Limb (tissue), 2 donors: ENCODE measurements around the gene MIA3.

Source experiments
- DNase-seq, 2 donors: peaks; one replicate each; pipeline ENCODE4 v3.0.0-alpha.2; 2016; ENCODE audit errors: extremely low spot score in 2 of 2

MIA3 gene

GRCh38 chr1:222618880-222619596 is 1.1 kb downstream of the MIA3 start:
- DNase-seq: peak in 1 of 2 donors; percentile 48

- DNase-seq: no peak
Measured at GRCh38 chr1:222620566-222620965, 2.7 kb downstream of the MIA3 start.

GRCh38 chr1:222622765-222623164 is 4.9 kb downstream of the MIA3 start:
- DNase-seq: no peak

GRCh38 chr1:222623458-222623857 is 5.6 kb downstream of the MIA3 start:
- DNase-seq: no peak

GRCh38 chr1:222624214-222624613 is 6.3 kb downstream of the MIA3 start:
- no peak for DNase-seq

GRCh38 chr1:222627232-222627631 is 9.3 kb downstream of the MIA3 start:
- DNase-seq: no peak

- no peak for DNase-seq
Measured at GRCh38 chr1:222629921-222630535, 12.1 kb downstream of the MIA3 start.

- no peak for DNase-seq
Measured at GRCh38 chr1:222631611-222632208, 13.8 kb downstream of the MIA3 start.

- no peak for DNase-seq
Measured at GRCh38 chr1:222632749-222633148, 14.9 kb downstream of the MIA3 start.

GRCh38 chr1:222634180-222635013 is 16.5 kb downstream of the MIA3 start:
- peak; percentile 57 to 82 for DNase-seq

GRCh38 chr1:222641269-222641948 is 23.5 kb downstream of the MIA3 start:
- no peak for DNase-seq

- no peak for DNase-seq
Measured at GRCh38 chr1:222642468-222642867, 24.6 kb downstream of the MIA3 start.

GRCh38 chr1:222643606-222643937 is 25.7 kb downstream of the MIA3 start:
- no peak for DNase-seq

GRCh38 chr1:222643938-222644635 is 26.2 kb downstream of the MIA3 start:
- DNase-seq: peak; percentile 98 to 99

GRCh38 chr1:222644636-222644980 is 26.7 kb downstream of the MIA3 start:
- no peak for DNase-seq

- DNase-seq: no peak
Measured at GRCh38 chr1:222652676-222653075, 34.8 kb downstream of the MIA3 start.

- no peak for DNase-seq
Measured at GRCh38 chr1:222653178-222653827, 35.4 kb downstream of the MIA3 start.

GRCh38 chr1:222654849-222655248 is 37.0 kb downstream of the MIA3 start:
- DNase-seq: no peak

GRCh38 chr1:222656391-222657155 is 38.7 kb downstream of the MIA3 start:
- no peak for DNase-seq

GRCh38 chr1:222657899-222658298 is 40.0 kb downstream of the MIA3 start:
- no peak for DNase-seq
